HepG2 (cell line): ENCODE measurements around the gene GRM8. TPM values are rescaled to one million over a fixed set of nuclear protein-coding genes. Genes with fewer than 3 reads are reported as not detected.

Source experiments
- ATAC-seq: fragments of 200-7000 bp; cut with Tn5 transposase; 3 replicates; pipeline ENCODE4 v1.9.1; 2020; ENCODE audit warnings: mild to moderate bottlenecking, moderate library complexity
- BruUV-seq: library from RNA; stranded (reverse); fragments of 400-500 nt; replicated peaks from 2 replicates; lab custom pipeline; 2021; lab: Mats Ljungman, UMichigan
- CTCF ChIA-PET: fragments of 300-600 bp; formaldehyde crosslinking; extraction: SDS; loops from one replicate; lab custom pipeline; 2021; ENCODE audit warnings: low total read pairs, inconsistent platforms, low intra/inter-chr PET ratio; lab: Yijun Ruan, JAX
- POLR2A ChIA-PET: fragments of 350-600 bp; sonication (Branson Sonifier 250); formaldehyde crosslinking; loops from one replicate; lab custom pipeline; 2020; ENCODE audit warnings: antibody characterized with exemption, inconsistent platforms; lab: Yijun Ruan, JAX
- DNase-seq: peaks from one replicate; pipeline ENCODE4 v3.0.0-alpha.2; 2015; ENCODE audit warnings: low spot score
- FAIRE-seq: peaks from 3 replicates; lab custom pipeline; 2011; peaks lifted over from hg19 to GRCh38; lab: Jason Lieb, UNC
- H2AFZ ChIP-seq: one replicate; pipeline ENCODE4 v1.6.1; 2011; ENCODE audit warnings: low read length, inconsistent platforms
- H3K27ac ChIP-seq: fragments of 300-600 bp; 3 replicates; pipeline ENCODE4 v1.8.0; 2011; ENCODE audit warnings: mixed run types, mild to moderate bottlenecking, mixed read lengths, low read length, inconsistent platforms; ENCODE audit not compliant: insufficient read depth; ENCODE audit errors: extremely low read length
- H3K27me3 ChIP-seq, 2 experiments: fragments of 200-600 bp in 1 of 2; 2 replicates in 1 of 2; 3 replicates in 1 of 2; pipeline versions ENCODE4 v1.6.0 to v1.8.0; 2011; ENCODE audit warnings: low read length in 2 of 2, mild to moderate bottlenecking in 2 of 2, moderate library complexity in 2 of 2, inconsistent platforms in 1 of 2; ENCODE audit not compliant: insufficient read depth in 2 of 2, control insufficient read depth in 1 of 2
- H3K36me3 ChIP-seq, 2 experiments: fragments of 200-600 bp in 1 of 2; replicated peaks in 1 of 2; 2 replicates in 1 of 2; 3 replicates in 1 of 2; pipeline versions ENCODE4 v1.5.1 to v1.8.0; 2011; ENCODE audit warnings: low read length in 2 of 2, inconsistent platforms in 1 of 2; ENCODE audit not compliant: insufficient read depth in 2 of 2, control insufficient read depth in 1 of 2
- H3K4me1 ChIP-seq: 2 replicates; pipeline ENCODE4 v1.5.1; 2012; ENCODE audit warnings: low read length, inconsistent platforms; ENCODE audit not compliant: insufficient read depth
- H3K4me2 ChIP-seq: 2 replicates; pipeline ENCODE4 v1.6.0; 2011; ENCODE audit warnings: low read depth, low read length, inconsistent platforms
- H3K4me3 ChIP-seq, 3 experiments: fragments of 200-600 bp in 1 of 3; sonication (generic), shearing (Covaris generic) in 1 of 3; replicated peaks in 1 of 3; 2 replicates each; pipeline ENCODE4 v1.5.1; 2011 to 2016; ENCODE audit warnings: low read length in 3 of 3, inconsistent platforms in 2 of 3, low read depth in 2 of 3, mild to moderate bottlenecking in 2 of 3, control low read depth in 1 of 3, mixed read lengths in 1 of 3; ENCODE audit not compliant: insufficient read depth in 1 of 3
- H3K79me2 ChIP-seq: one replicate; pipeline ENCODE4 v1.6.1; 2011; ENCODE audit warnings: low read length, inconsistent platforms; ENCODE audit not compliant: insufficient read depth
- H3K9ac ChIP-seq: 2 replicates; pipeline ENCODE4 v1.6.0; 2011; ENCODE audit warnings: mild to moderate bottlenecking, low read depth, low read length, inconsistent platforms; ENCODE audit not compliant: insufficient read depth
- H3K9me3 ChIP-seq: 2 replicates; pipeline ENCODE4 v1.5.1; 2012; ENCODE audit warnings: mild to moderate bottlenecking, low read length
- H4K20me1 ChIP-seq: 2 replicates; pipeline ENCODE4 v1.6.0; 2011; ENCODE audit warnings: inconsistent platforms, mild to moderate bottlenecking, low read length, moderate library complexity; ENCODE audit not compliant: insufficient read depth
- CENPX ChIP-seq: sonication (generic); formaldehyde crosslinking; IDR thresholded peaks from 2 replicates; pipeline ENCODE4 v1.9.0; 2021; ENCODE audit warnings: mild to moderate bottlenecking, missing genetic modification reagents, moderate library complexity
- FOXO1 ChIP-seq: sonication (generic); formaldehyde crosslinking; IDR thresholded peaks from 2 replicates; pipeline ENCODE4 v1.4.0; 2020; ENCODE audit warnings: missing genetic modification reagents
- HNF4G ChIP-seq, 2 experiments: sonication (generic) in 1 of 2; formaldehyde crosslinking in 1 of 2; IDR thresholded peaks; 2 replicates each; pipeline versions ENCODE4 v1.4.0 to v1.6.1; 2011 to 2020; ENCODE audit warnings: borderline replicate concordance in 2 of 2, low read depth in 2 of 2, mild to moderate bottlenecking in 2 of 2, low read length in 1 of 2, missing genetic modification reagents in 1 of 2, moderate library complexity in 1 of 2
- MTF1 ChIP-seq: sonication (generic); formaldehyde crosslinking; IDR thresholded peaks from 2 replicates; pipeline ENCODE4 v1.5.0; 2020; ENCODE audit warnings: missing genetic modification reagents
- PAWR ChIP-seq: sonication (generic); formaldehyde crosslinking; IDR thresholded peaks from 2 replicates; pipeline ENCODE4 v1.4.0; 2020; ENCODE audit warnings: missing genetic modification reagents, mild to moderate bottlenecking, borderline replicate concordance
- PPARG ChIP-seq: conservative IDR thresholded peaks from 2 replicates; pipeline ENCODE4 v1.6.1; 2016; ENCODE audit warnings: missing biosample characterization, missing genetic modification reagents
- SMARCC2 ChIP-seq: fragments of 450-650 bp; IDR thresholded peaks from 2 replicates; pipeline ENCODE4 v1.6.1; 2017; ENCODE audit warnings: antibody characterized with exemption, mild to moderate bottlenecking
- TBL1XR1 ChIP-seq: fragments of 150-350 bp; IDR thresholded peaks from 2 replicates; pipeline ENCODE4 v1.6.1; 2014; ENCODE audit warnings: borderline replicate concordance, low read length; ENCODE audit not compliant: partially characterized antibody
- TCF12 ChIP-seq, 2 experiments: fragments of 450-650 bp in 1 of 2; sonication (generic) in 1 of 2; formaldehyde crosslinking in 1 of 2; IDR thresholded peaks; 2 replicates each; pipeline versions ENCODE4 v1.6.1 to v1.8.0; 2017 to 2022; ENCODE audit warnings: antibody characterized with exemption in 1 of 2, mild to moderate bottlenecking in 1 of 2, missing genetic modification reagents in 1 of 2, moderate library complexity in 1 of 2
- ZEB1 ChIP-seq: IDR thresholded peaks from 2 replicates; pipeline ENCODE4 v1.6.1; 2012; ENCODE audit warnings: mild to moderate bottlenecking, low read depth, inconsistent platforms; ENCODE audit not compliant: insufficient replicate concordance
- ZNF589 ChIP-seq: sonication (generic); formaldehyde crosslinking; conservative IDR thresholded peaks from 2 replicates; pipeline ENCODE4 v1.8.0; 2022; ENCODE audit warnings: mild to moderate bottlenecking, moderate library complexity, missing genetic modification reagents
- ZNF713 ChIP-seq: sonication (generic); formaldehyde crosslinking; IDR thresholded peaks from 2 replicates; pipeline ENCODE4 v1.4.0; 2020; ENCODE audit warnings: mild to moderate bottlenecking, missing genetic modification reagents
- WGBS: methylation state at CpG from one replicate; pipeline ENCODE4 v1.1.6; 2017; ENCODE audit warnings: low lambda C conversion rate; 5-methylcytosine and 5-hydroxymethylcytosine counted together
- in situ Hi-C: cut with HindIII; loops from 2 replicates; pipeline ENCODE4 v1.10.0; 2017; ENCODE audit warnings: low pct_unique_long_range_greater_than_20kb; ENCODE audit not compliant: extremely low pct_ligation_motif_present
- intact Hi-C: fragments of 100-400 bp; cut with micrococcal nuclease; formaldehyde crosslinking; loops from one replicate; pipeline ENCODE4 v1.10.0; 2022; ENCODE audit not compliant: unreplicated experiment
- polyA plus RNA-seq, 8 experiments: library from polyadenylated mRNA; depleted of rRNA in 3 of 8; stranded (reverse) in 7 of 8; unstranded in 1 of 8; fragments of >200 nt; fragmentation: Illumina TruSeq in 4 of 8; extraction: Trizol in 4 of 8; gene quantifications; 2 replicates each; pipeline versions ENCODE4 v1.2.1 to v1.2.3, GENCODE V29; 2011 to 2016; ENCODE audit warnings: low read depth in 4 of 8, missing spikeins in 1 of 8, mixed read lengths in 1 of 8; ENCODE audit not compliant: insufficient read depth in 1 of 8
- total RNA-seq, 5 experiments: library from RNA; depleted of rRNA; stranded (reverse); fragments of >200 nt; fragmentation: Illumina TruSeq; extraction: Trizol; gene quantifications; 2 replicates each; pipeline ENCODE4 v1.2.3, GENCODE V29; 2016; ENCODE audit warnings: low read depth in 1 of 5
- TF ChIP-seq, protein P1 (sequence below), 2 experiments: fragments of 450-650 bp in 1 of 2; sonication (generic) in 1 of 2; formaldehyde crosslinking; IDR thresholded peaks; 2 replicates each; pipeline versions ENCODE4 v1.5.0 to v1.8.0; 2020 to 2022; ENCODE audit warnings: mild to moderate bottlenecking in 1 of 2, missing genetic modification reagents in 1 of 2
- TF ChIP-seq, protein P2 (sequence below): IDR thresholded peaks from 2 replicates; pipeline ENCODE4 v1.6.1; 2018; ENCODE audit warnings: missing genetic modification reagents, mild to moderate bottlenecking, missing compliant biosample characterization
- TF ChIP-seq, protein P3 (sequence below): sonication (generic); formaldehyde crosslinking; IDR thresholded peaks from 2 replicates; pipeline ENCODE4 v1.8.0; 2022; ENCODE audit warnings: mild to moderate bottlenecking, missing genetic modification reagents, moderate library complexity
- TF ChIP-seq, protein P4 (sequence below): sonication (generic); formaldehyde crosslinking; IDR thresholded peaks from 2 replicates; pipeline ENCODE4 v1.5.1; 2020; ENCODE audit warnings: mild to moderate bottlenecking, missing genetic modification reagents, moderate library complexity

Gene GRM8
- total and polyA plus RNA-seq, 2 of the 13 experiments (the other 11 are each of a cell fraction or from before 2014, with no cell fraction given): not detected

DNA sequence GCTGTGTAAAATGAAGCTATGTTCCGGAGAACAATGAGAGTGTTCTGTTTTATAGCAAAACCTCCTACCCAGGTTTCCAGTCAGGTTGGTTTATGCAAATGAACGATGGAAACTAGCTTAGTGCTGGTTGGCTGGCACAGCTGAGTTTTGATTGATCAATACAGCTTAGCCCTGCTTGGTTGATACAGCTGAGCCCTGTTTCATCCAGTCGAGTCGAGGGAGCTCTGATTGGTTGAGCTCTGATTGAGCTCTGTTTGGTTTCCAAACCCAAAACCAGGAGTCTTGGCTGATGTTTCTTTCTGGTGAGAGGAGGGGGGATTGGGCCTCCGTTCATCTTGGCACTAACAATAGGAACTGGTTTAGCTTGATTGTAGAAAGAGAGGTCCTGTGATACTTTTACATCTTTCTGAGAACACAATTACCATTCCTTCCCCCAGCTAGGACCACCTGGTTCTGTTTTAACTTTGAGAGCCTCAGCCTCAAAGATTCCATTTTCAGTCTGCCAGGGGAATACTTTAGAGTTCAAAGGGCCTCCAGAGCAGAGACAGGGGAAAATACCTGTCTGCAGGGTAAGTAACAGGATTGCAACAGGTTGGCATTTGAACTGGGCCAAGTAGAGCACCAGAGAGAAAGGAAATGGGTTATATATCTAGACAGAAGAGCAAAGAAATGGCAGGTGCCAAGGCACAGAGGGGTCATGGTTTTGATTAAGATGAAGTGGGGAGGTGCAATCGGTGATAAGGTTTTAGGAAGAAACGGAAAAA is 210.9 kb downstream of the GRM8 start:
- Histone ChIP-seq H3K36me3 (no peaks in the 10 kb centered on the region), H4K20me1 (no peaks in the 10 kb centered on the region), H3K79me2 (no peaks in the 10 kb centered on the region), H3K27ac (no peak overlapping the region), H3K4me2 (no peak overlapping the region), H3K9ac (no peak overlapping the region), H3K9me3 (no peaks in the 10 kb centered on the region), H2AFZ (no peak overlapping the region), H3K27me3 (no peaks in the 10 kb centered on the region; a peak in 1 of 5 replicates), H3K4me1 (no peaks in the 10 kb centered on the region), H3K4me3 (no peak overlapping the region)
- FAIRE-seq (no peak), DNase-seq (no peak), ATAC-seq (no peak)
- WGBS: 8% methylated on average over 5 of the region's 7 CpGs
- ChIA-PET CTCF (no interaction called here), POLR2A (no interaction called here)
- in situ Hi-C loops: no loop called here
- intact Hi-C loops: no loop called here
- no TSS peak for BruUV-seq
- TF ChIP-seq ZEB1 (no peak), CENPX (CRISPR knock-in tag) (no peak), TCF12 (IDR thresholded peaks at IDR 0.05) (no peak), TCF12 (CRISPR knock-in tag; IDR thresholded peaks at IDR 0.05) (no peak), ZNF713 (no peak), SMARCC2 (no peak), TBL1XR1 (no peak), MTF1 (CRISPR knock-in tag) (no peak), HNF4G (IDR thresholded peaks at IDR 0.05; ENCODE audit: borderline replicate concordance, low read depth, low read length) (no peak), HNF4G (CRISPR knock-in tag; IDR thresholded peaks at IDR 0.05; ENCODE audit: borderline replicate concordance, low read depth) (no peak), ZNF589 (CRISPR knock-in tag) (no peak), PPARG (no peak), FOXO1 (CRISPR knock-in tag) (no peak), PAWR (no peak)
- TF ChIP-seq, protein P1, sequence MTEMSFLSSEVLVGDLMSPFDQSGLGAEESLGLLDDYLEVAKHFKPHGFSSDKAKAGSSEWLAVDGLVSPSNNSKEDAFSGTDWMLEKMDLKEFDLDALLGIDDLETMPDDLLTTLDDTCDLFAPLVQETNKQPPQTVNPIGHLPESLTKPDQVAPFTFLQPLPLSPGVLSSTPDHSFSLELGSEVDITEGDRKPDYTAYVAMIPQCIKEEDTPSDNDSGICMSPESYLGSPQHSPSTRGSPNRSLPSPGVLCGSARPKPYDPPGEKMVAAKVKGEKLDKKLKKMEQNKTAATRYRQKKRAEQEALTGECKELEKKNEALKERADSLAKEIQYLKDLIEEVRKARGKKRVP (CRISPR knock-in tag; IDR thresholded peaks at IDR 0.05): no peak
- TF ChIP-seq, protein P2, sequence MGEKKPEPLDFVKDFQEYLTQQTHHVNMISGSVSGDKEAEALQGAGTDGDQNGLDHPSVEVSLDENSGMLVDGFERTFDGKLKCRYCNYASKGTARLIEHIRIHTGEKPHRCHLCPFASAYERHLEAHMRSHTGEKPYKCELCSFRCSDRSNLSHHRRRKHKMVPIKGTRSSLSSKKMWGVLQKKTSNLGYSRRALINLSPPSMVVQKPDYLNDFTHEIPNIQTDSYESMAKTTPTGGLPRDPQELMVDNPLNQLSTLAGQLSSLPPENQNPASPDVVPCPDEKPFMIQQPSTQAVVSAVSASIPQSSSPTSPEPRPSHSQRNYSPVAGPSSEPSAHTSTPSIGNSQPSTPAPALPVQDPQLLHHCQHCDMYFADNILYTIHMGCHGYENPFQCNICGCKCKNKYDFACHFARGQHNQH (CRISPR knock-in tag): no peak
- TF ChIP-seq, protein P3, sequence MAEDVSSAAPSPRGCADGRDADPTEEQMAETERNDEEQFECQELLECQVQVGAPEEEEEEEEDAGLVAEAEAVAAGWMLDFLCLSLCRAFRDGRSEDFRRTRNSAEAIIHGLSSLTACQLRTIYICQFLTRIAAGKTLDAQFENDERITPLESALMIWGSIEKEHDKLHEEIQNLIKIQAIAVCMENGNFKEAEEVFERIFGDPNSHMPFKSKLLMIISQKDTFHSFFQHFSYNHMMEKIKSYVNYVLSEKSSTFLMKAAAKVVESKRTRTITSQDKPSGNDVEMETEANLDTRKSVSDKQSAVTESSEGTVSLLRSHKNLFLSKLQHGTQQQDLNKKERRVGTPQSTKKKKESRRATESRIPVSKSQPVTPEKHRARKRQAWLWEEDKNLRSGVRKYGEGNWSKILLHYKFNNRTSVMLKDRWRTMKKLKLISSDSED (CRISPR knock-in tag): no peak
- TF ChIP-seq, protein P4, sequence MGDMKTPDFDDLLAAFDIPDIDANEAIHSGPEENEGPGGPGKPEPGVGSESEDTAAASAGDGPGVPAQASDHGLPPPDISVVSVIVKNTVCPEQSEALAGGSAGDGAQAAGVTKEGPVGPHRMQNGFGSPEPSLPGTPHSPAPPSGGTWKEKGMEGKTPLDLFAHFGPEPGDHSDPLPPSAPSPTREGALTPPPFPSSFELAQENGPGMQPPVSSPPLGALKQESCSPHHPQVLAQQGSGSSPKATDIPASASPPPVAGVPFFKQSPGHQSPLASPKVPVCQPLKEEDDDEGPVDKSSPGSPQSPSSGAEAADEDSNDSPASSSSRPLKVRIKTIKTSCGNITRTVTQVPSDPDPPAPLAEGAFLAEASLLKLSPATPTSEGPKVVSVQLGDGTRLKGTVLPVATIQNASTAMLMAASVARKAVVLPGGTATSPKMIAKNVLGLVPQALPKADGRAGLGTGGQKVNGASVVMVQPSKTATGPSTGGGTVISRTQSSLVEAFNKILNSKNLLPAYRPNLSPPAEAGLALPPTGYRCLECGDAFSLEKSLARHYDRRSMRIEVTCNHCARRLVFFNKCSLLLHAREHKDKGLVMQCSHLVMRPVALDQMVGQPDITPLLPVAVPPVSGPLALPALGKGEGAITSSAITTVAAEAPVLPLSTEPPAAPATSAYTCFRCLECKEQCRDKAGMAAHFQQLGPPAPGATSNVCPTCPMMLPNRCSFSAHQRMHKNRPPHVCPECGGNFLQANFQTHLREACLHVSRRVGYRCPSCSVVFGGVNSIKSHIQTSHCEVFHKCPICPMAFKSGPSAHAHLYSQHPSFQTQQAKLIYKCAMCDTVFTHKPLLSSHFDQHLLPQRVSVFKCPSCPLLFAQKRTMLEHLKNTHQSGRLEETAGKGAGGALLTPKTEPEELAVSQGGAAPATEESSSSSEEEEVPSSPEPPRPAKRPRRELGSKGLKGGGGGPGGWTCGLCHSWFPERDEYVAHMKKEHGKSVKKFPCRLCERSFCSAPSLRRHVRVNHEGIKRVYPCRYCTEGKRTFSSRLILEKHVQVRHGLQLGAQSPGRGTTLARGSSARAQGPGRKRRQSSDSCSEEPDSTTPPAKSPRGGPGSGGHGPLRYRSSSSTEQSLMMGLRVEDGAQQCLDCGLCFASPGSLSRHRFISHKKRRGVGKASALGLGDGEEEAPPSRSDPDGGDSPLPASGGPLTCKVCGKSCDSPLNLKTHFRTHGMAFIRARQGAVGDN (CRISPR knock-in tag): no peak
